NCI-H82 (cell line): ENCODE measurements around the gene GOT2.
"Not testable (repeated sequence)": the region's sequence is repeated elsewhere in the genome, so short reads cannot be mapped to it uniquely, and the experiment has no call there.

Source experiments
- DNase-seq: peaks from one replicate; lab custom pipeline; 2025; lab: John Stamatoyannopoulos, UW

GOT2 gene

GRCh38 chr16:58733671-58734458, at the start of gene GOT2:
Gene GOT2, minus strand, starts transcription at chr16:58734316. Its CDS starts 88 bp downstream, at chr16:58734228.
- peak; percentile 86 for DNase-seq

GRCh38 chr16:58779291-58779690, 45.2 kb upstream of the GOT2 start:
- not testable (repeated sequence) for DNase-seq

- no peak for DNase-seq
Measured at GRCh38 chr16:58773870-58774269, 39.8 kb upstream of the GOT2 start.

GRCh38 chr16:58768145-58768544, 34.0 kb upstream of the GOT2 start:
- DNase-seq = no peak

- no peak for DNase-seq
Measured at GRCh38 chr16:58767581-58767980, 33.5 kb upstream of the GOT2 start.

GRCh38 chr16:58756650-58757332, 22.7 kb upstream of the GOT2 start:
- DNase-seq = no peak

GRCh38 chr16:58755989-58756649, 22.0 kb upstream of the GOT2 start:
- DNase-seq = peak; percentile 87

GRCh38 chr16:58753711-58754134, 19.6 kb upstream of the GOT2 start:
- DNase-seq = no peak

GRCh38 chr16:58744497-58744896, 10.4 kb upstream of the GOT2 start:
- DNase-seq = no peak

GRCh38 chr16:58741976-58742375, 7.9 kb upstream of the GOT2 start:
- no peak for DNase-seq

GRCh38 chr16:58741166-58741565, 7.0 kb upstream of the GOT2 start:
- DNase-seq = no peak

GRCh38 chr16:58738672-58739296, 4.7 kb upstream of the GOT2 start:
- no peak for DNase-seq

- not testable (repeated sequence) for DNase-seq
Measured at GRCh38 chr16:58736341-58736740, 2.2 kb upstream of the GOT2 start.

GRCh38 chr16:58734459-58734787, 307 bp upstream of the GOT2 start:
- no peak for DNase-seq

- no peak for DNase-seq
Measured at GRCh38 chr16:58733248-58733670, 857 bp downstream of the GOT2 start.

GRCh38 chr16:58732545-58733247, 1.4 kb downstream of the GOT2 start:
- DNase-seq = peak; percentile 59

- DNase-seq = no peak
Measured at GRCh38 chr16:58730724-58731370, 3.3 kb downstream of the GOT2 start.

- no peak for DNase-seq
Measured at GRCh38 chr16:58727796-58728568, 6.1 kb downstream of the GOT2 start.

- DNase-seq = no peak
Measured at GRCh38 chr16:58727028-58727781, 6.9 kb downstream of the GOT2 start.

GRCh38 chr16:58723109-58723508, 11.0 kb downstream of the GOT2 start:
- no peak for DNase-seq
